Measurements from ENCODE around the gene SPRY2. TPM values are rescaled to one million over a fixed set of nuclear protein-coding genes. Genes with fewer than 3 reads are reported as not detected.
"Not testable (repeated sequence)": the region's sequence is repeated elsewhere in the genome, so short reads cannot be mapped to it uniquely, and the experiment has no call there.

SPRY2 gene
- polyA plus RNA-seq, 2 donors: 5.3 to 8.3 TPM

- 51 to 54% methylated on average over 6 of the region's 6 CpGs for WGBS, 2 donors
- Histone ChIP-seq H3K27ac (ENCODE audit: low read depth in 2 of 2, low read length in 1 of 2) (no peak overlapping the region), H3K27me3 (ENCODE audit: control insufficient read depth in 1 of 2, insufficient read depth in 2 of 2, low read length in 2 of 2) (no peaks in the 10 kb centered on the region), H3K36me3 (ENCODE audit: control insufficient read depth in 2 of 2, insufficient read depth in 2 of 2, low read length in 1 of 2) (no peaks in the 10 kb centered on the region), H3K4me3 (ENCODE audit: low read depth in 1 of 2, low read length in 2 of 2) (no peak overlapping the region), H3K4me1 (ENCODE audit: control insufficient read depth in 2 of 2, insufficient read depth in 2 of 2, low read length in 1 of 2) (peaks cover 0 to 2% of the 10 kb centered on the region in 2 donors), H3K9me3 (ENCODE audit: control insufficient read depth in 2 of 2, insufficient read depth in 1 of 2, low read depth in 1 of 2, low read length in 1 of 2) (no peaks in the 10 kb centered on the region)
These were observed 19.0 kb upstream of the SPRY2 start for GRCh38 chr13:80359778-80360452.

- Histone ChIP-seq H3K4me3 (ENCODE audit: low read depth in 1 of 2, low read length in 2 of 2) (no peak overlapping the region), H3K27ac (ENCODE audit: low read depth in 2 of 2, low read length in 1 of 2) (no peak overlapping the region), H3K9me3 (ENCODE audit: control insufficient read depth in 2 of 2, insufficient read depth in 1 of 2, low read depth in 1 of 2, low read length in 1 of 2) (no peaks in the 10 kb centered on the region), H3K4me1 (ENCODE audit: control insufficient read depth in 2 of 2, insufficient read depth in 2 of 2, low read length in 1 of 2) (peaks cover 0 to 2% of the 10 kb centered on the region in 2 donors), H3K27me3 (ENCODE audit: control insufficient read depth in 1 of 2, insufficient read depth in 2 of 2, low read length in 2 of 2) (no peaks in the 10 kb centered on the region), H3K36me3 (ENCODE audit: control insufficient read depth in 2 of 2, insufficient read depth in 2 of 2, low read length in 1 of 2) (no peaks in the 10 kb centered on the region)
- 80 to 86% methylated on average over 4 of the region's 4 CpGs for WGBS, 2 donors
These were observed 18.5 kb upstream of the SPRY2 start for GRCh38 chr13:80359414-80359777.

DNA sequence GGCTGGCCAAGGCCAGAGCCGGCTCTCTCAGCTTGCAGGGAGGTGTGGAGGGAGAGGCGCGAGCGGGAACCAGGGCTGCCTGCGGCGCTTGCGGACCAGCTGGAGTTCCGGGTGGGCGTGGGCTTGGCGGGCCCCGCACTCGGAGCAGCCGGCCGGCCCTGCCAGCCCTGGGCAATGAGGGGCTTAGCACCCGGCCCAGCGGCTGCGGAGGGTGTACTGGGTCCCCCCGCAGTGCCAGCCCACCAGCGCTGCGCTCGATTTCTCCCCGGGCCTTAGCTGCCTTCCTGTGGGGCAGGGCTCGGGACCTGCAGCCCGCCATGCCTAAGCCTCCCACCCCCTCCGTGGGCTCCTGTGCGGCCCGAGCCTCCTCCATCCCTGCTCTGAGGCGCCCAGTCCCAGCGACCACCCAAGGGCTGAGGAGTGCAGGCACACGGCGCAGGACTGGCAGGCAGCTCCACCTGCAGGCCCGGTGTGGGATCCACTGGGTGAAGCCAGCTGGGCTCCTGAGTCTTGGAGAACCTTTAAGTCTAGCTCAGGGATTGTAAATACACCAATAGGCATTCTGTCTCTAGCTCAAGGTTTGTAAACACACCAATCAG, 14.7 kb upstream of the SPRY2 start:
- H3K27ac ChIP-seq (ENCODE audit: low read depth in 2 of 2, low read length in 1 of 2); H3K4me3 ChIP-seq (ENCODE audit: low read depth in 1 of 2, low read length in 2 of 2): not testable (repeated sequence)

GRCh38 chr13:80348750-80349149, 7.8 kb upstream of the SPRY2 start:
- Histone ChIP-seq H3K4me3 (ENCODE audit: low read depth in 1 of 2, low read length in 2 of 2) (no peak overlapping the region), H3K36me3 (ENCODE audit: control insufficient read depth in 2 of 2, insufficient read depth in 2 of 2, low read length in 1 of 2) (no peaks in the 10 kb centered on the region), H3K4me1 (ENCODE audit: control insufficient read depth in 2 of 2, insufficient read depth in 2 of 2, low read length in 1 of 2) (no peaks in the 10 kb centered on the region), H3K9me3 (ENCODE audit: control insufficient read depth in 2 of 2, insufficient read depth in 1 of 2, low read depth in 1 of 2, low read length in 1 of 2) (no peaks in the 10 kb centered on the region), H3K27me3 (ENCODE audit: control insufficient read depth in 1 of 2, insufficient read depth in 2 of 2, low read length in 2 of 2) (no peaks in the 10 kb centered on the region), H3K27ac (ENCODE audit: low read depth in 2 of 2, low read length in 1 of 2) (no peak overlapping the region)
- 89 to 92% methylated on average over 6 of the region's 6 CpGs for WGBS, 2 donors

More for the DNA sequence above, 14.7 kb upstream of the SPRY2 start:
- 88 to 97% methylated on average over 17 to 32 of the region's 32 CpGs for WGBS, 2 donors
- H3K27me3 ChIP-seq (ENCODE audit: control insufficient read depth in 1 of 2, insufficient read depth in 2 of 2, low read length in 2 of 2); H3K9me3 ChIP-seq (ENCODE audit: control insufficient read depth in 2 of 2, insufficient read depth in 1 of 2, low read depth in 1 of 2, low read length in 1 of 2); H3K36me3 ChIP-seq (ENCODE audit: control insufficient read depth in 2 of 2, insufficient read depth in 2 of 2, low read length in 1 of 2); H3K4me1 ChIP-seq (ENCODE audit: control insufficient read depth in 2 of 2, insufficient read depth in 2 of 2, low read length in 1 of 2): not testable (repeated sequence)

DNA sequence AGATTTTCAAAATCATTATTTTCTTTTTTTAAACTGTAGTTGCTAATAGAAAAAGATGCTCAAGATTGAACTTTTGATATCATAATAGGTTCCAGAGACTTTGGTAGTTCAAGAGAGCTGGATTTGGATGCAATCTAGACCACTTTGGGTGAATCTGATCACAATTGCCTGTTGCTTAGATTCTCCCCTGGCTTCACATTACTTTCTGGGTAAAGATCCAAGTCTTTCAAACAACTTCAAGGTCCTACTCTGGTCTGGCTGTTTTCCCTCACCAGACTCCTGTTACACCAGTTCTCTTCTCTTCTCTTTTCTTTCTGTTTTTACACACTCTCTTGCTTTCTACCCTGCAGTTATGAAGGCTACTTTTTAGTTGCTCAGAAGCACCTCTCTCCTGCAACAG, 7.4 kb upstream of the SPRY2 start:
- Histone ChIP-seq H3K4me1 (ENCODE audit: control insufficient read depth in 2 of 2, insufficient read depth in 2 of 2, low read length in 1 of 2) (no peaks in the 10 kb centered on the region), H3K4me3 (ENCODE audit: low read depth in 1 of 2, low read length in 2 of 2) (no peak overlapping the region), H3K27ac (ENCODE audit: low read depth in 2 of 2, low read length in 1 of 2) (no peak overlapping the region), H3K36me3 (ENCODE audit: control insufficient read depth in 2 of 2, insufficient read depth in 2 of 2, low read length in 1 of 2) (no peaks in the 10 kb centered on the region), H3K9me3 (ENCODE audit: control insufficient read depth in 2 of 2, insufficient read depth in 1 of 2, low read depth in 1 of 2, low read length in 1 of 2) (no peaks in the 10 kb centered on the region), H3K27me3 (ENCODE audit: control insufficient read depth in 1 of 2, insufficient read depth in 2 of 2, low read length in 2 of 2) (no peaks in the 10 kb centered on the region)

DNA sequence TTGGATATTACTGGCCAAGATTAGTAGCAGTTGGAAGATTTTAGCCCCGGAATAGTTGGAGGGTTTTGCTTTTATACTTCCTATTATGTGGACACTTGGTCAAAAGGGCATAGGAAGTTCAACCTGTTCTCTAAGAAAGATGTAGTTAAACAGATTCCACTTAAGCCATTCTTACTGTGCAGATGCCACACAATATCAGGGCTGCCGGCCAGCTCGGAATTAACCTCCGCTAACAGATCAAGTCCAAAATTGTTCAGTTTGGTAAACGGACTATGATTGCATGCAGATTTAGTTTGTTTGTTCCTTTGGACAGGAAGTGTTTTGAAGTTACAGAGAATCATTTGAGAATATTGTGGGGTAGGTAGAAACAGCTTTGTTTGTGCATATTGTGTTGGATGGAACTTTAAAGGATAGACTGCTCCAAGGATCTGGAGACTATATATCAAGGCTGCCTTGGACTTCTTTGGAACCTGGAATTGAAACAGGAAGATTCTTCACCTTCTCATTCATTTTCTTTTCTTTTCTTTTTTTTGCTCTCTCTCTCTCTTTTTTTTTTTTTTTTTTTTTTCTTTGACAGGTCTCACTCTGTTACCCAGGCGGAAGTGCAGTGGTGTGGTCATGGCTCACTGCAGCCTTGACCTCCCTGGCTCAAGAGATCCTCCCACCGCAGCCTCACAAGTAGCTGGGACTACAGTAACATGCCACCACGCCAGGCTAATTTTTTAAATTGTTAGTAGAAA, 5.0 kb upstream of the SPRY2 start:
- Histone ChIP-seq H3K27ac (ENCODE audit: low read depth in 2 of 2, low read length in 1 of 2) (no peak overlapping the region), H3K36me3 (ENCODE audit: control insufficient read depth in 2 of 2, insufficient read depth in 2 of 2, low read length in 1 of 2) (no peaks in the 10 kb centered on the region), H3K4me1 (ENCODE audit: control insufficient read depth in 2 of 2, insufficient read depth in 2 of 2, low read length in 1 of 2) (no peaks in the 10 kb centered on the region), H3K9me3 (ENCODE audit: control insufficient read depth in 2 of 2, insufficient read depth in 1 of 2, low read depth in 1 of 2, low read length in 1 of 2) (no peaks in the 10 kb centered on the region), H3K4me3 (ENCODE audit: low read depth in 1 of 2, low read length in 2 of 2) (no peak overlapping the region), H3K27me3 (ENCODE audit: control insufficient read depth in 1 of 2, insufficient read depth in 2 of 2, low read length in 2 of 2) (no peaks in the 10 kb centered on the region)
- 57 to 69% methylated on average over 8 of the region's 8 CpGs for WGBS, 2 donors

- H3K27ac ChIP-seq (ENCODE audit: low read depth in 2 of 2, low read length in 1 of 2); H3K36me3 ChIP-seq (ENCODE audit: control insufficient read depth in 2 of 2, insufficient read depth in 2 of 2, low read length in 1 of 2); H3K9me3 ChIP-seq (ENCODE audit: control insufficient read depth in 2 of 2, insufficient read depth in 1 of 2, low read depth in 1 of 2, low read length in 1 of 2); H3K4me1 ChIP-seq (ENCODE audit: control insufficient read depth in 2 of 2, insufficient read depth in 2 of 2, low read length in 1 of 2); H3K27me3 ChIP-seq (ENCODE audit: control insufficient read depth in 1 of 2, insufficient read depth in 2 of 2, low read length in 2 of 2); H3K4me3 ChIP-seq (ENCODE audit: low read depth in 1 of 2, low read length in 2 of 2): not testable (repeated sequence)
- 92 to 95% methylated on average over 11 of the region's 11 CpGs for WGBS, 2 donors
These were observed 3.1 kb upstream of the SPRY2 start for GRCh38 chr13:80344032-80344431.

- H3K27me3 ChIP-seq (ENCODE audit: control insufficient read depth in 1 of 2, insufficient read depth in 2 of 2, low read length in 2 of 2): no peaks in the 10 kb centered on the region
- no peaks in the 10 kb centered on the region for H3K36me3 ChIP-seq (ENCODE audit: control insufficient read depth in 2 of 2, insufficient read depth in 2 of 2, low read length in 1 of 2)
- WGBS, 2 donors: 2 to 3% methylated on average over 61 of the region's 61 CpGs
- no peaks in the 10 kb centered on the region for H3K4me1 ChIP-seq (ENCODE audit: control insufficient read depth in 2 of 2, insufficient read depth in 2 of 2, low read length in 1 of 2)
- H3K9me3 ChIP-seq (ENCODE audit: control insufficient read depth in 2 of 2, insufficient read depth in 1 of 2, low read depth in 1 of 2, low read length in 1 of 2): no peaks in the 10 kb centered on the region
- H3K4me3 ChIP-seq (ENCODE audit: low read depth in 1 of 2, low read length in 2 of 2): peak overlapping the region; percentile 58 to 66
- H3K27ac ChIP-seq (ENCODE audit: low read depth in 2 of 2, low read length in 1 of 2): peak overlapping the region; percentile 79 to 82
These were observed 1.8 kb upstream of the SPRY2 start for GRCh38 chr13:80342471-80343371.

- Histone ChIP-seq H3K27ac (ENCODE audit: low read depth in 2 of 2, low read length in 1 of 2) (peak overlapping the region; percentile 97), H3K4me3 (ENCODE audit: low read depth in 1 of 2, low read length in 2 of 2) (peak overlapping the region; percentile 66 to 76), H3K27me3 (ENCODE audit: control insufficient read depth in 1 of 2, insufficient read depth in 2 of 2, low read length in 2 of 2) (no peaks in the 10 kb centered on the region), H3K36me3 (ENCODE audit: control insufficient read depth in 2 of 2, insufficient read depth in 2 of 2, low read length in 1 of 2) (peaks cover 0 to 3% of the 10 kb centered on the region in 2 donors), H3K4me1 (ENCODE audit: control insufficient read depth in 2 of 2, insufficient read depth in 2 of 2, low read length in 1 of 2) (peaks cover 2 to 6% of the 10 kb centered on the region in 2 donors), H3K9me3 (ENCODE audit: control insufficient read depth in 2 of 2, insufficient read depth in 1 of 2, low read depth in 1 of 2, low read length in 1 of 2) (no peaks in the 10 kb centered on the region)
- 0 to 1% methylated on average over 14 to 15 of the region's 16 CpGs for WGBS, 2 donors
These were observed 937 bp upstream of the SPRY2 start for GRCh38 chr13:80341756-80342370.
